CD4-positive, CD25-positive, alpha-beta regulatory T cell (primary cell): Measurements from ENCODE around the gene FNDC11. TPM values are rescaled to one million over a fixed set of nuclear protein-coding genes. Genes with fewer than 3 reads are reported as not detected.
"Not testable (repeated sequence)": the region's sequence is repeated elsewhere in the genome, so short reads cannot be mapped to it uniquely, and the experiment has no call there.

Experiments used
- ATAC-seq, 2 donors: fragments of 150-1000 bp; cut with Tn5 transposase; one replicate each; pipeline ENCODE4 v1.10.0; 2021; ENCODE audit warnings: low read depth in 2 of 2, moderate number of reproducible peaks in 2 of 2, moderate library complexity in 1 of 2
- DNase-seq, 3 donors: peaks; one replicate each; pipeline versions ENCODE4 v3.0.0 to v3.0.0-alpha.2; 2012 to 2022; ENCODE audit warnings: mixed read lengths in 1 of 3
- H3K27ac ChIP-seq: one replicate; pipeline ENCODE4 v1.7.0; 2013; ENCODE audit warnings: mild to moderate bottlenecking, low read length; ENCODE audit not compliant: insufficient read depth, poor library complexity, severe bottlenecking
- H3K27me3 ChIP-seq: one replicate; pipeline ENCODE4 v1.7.0; 2013; ENCODE audit warnings: low read length; ENCODE audit not compliant: control insufficient read depth, insufficient read depth
- H3K36me3 ChIP-seq: one replicate; pipeline ENCODE4 v1.7.0; 2013; ENCODE audit warnings: mild to moderate bottlenecking, low read length, moderate library complexity; ENCODE audit not compliant: control insufficient read depth, insufficient read depth
- H3K4me1 ChIP-seq: 2 replicates; pipeline ENCODE4 v1.7.0; 2013; ENCODE audit warnings: mild to moderate bottlenecking, low read length; ENCODE audit not compliant: insufficient read depth, control insufficient read depth, poor library complexity, severe bottlenecking
- H3K4me3 ChIP-seq: one replicate; pipeline ENCODE4 v1.7.0; 2013; ENCODE audit warnings: low read depth, mild to moderate bottlenecking, low read length, moderate library complexity
- H3K9me3 ChIP-seq, 2 experiments: 1 replicate in 1 of 2; 2 replicates in 1 of 2; pipeline ENCODE4 v1.7.0; 2013; ENCODE audit warnings: low read length in 2 of 2, mild to moderate bottlenecking in 1 of 2, moderate library complexity in 1 of 2; ENCODE audit not compliant: control insufficient read depth in 2 of 2
- H3K27ac Mint-ChIP-seq, 3 donors: one replicate each; pipeline ENCODE4 v1.8.0; 2020 to 2022; ENCODE audit warnings: mild to moderate bottlenecking in 3 of 3, mixed read lengths in 3 of 3, moderate library complexity in 2 of 3
- H3K27me3 Mint-ChIP-seq: one replicate; pipeline ENCODE4 v1.8.0; 2022; ENCODE audit warnings: mild to moderate bottlenecking, mixed read lengths
- H3K36me3 Mint-ChIP-seq: one replicate; pipeline ENCODE4 v1.8.0; 2020; ENCODE audit warnings: mixed read lengths
- H3K4me1 Mint-ChIP-seq, 4 donors: one replicate each; pipeline ENCODE4 v1.8.0; 2020 to 2022; ENCODE audit warnings: mixed read lengths in 4 of 4, mild to moderate bottlenecking in 1 of 4
- H3K4me3 Mint-ChIP-seq, 4 donors: one replicate each; pipeline ENCODE4 v1.8.0; 2020 to 2022; ENCODE audit warnings: mild to moderate bottlenecking in 4 of 4, mixed read lengths in 4 of 4, moderate library complexity in 3 of 4
- H3K9me3 Mint-ChIP-seq, 7 donors: one replicate each; pipeline ENCODE4 v1.8.0; 2020 to 2022; ENCODE audit warnings: mixed read lengths in 7 of 7, mild to moderate bottlenecking in 3 of 7, moderate library complexity in 2 of 7
- polyA plus RNA-seq, 4 donors: library from polyadenylated mRNA; unstranded; fragments of 300-500 nt; fragmentation: Illumina TruSeq; gene quantifications; one replicate each; pipeline ENCODE4 v1.2.3, GENCODE V29; 2021
- total RNA-seq: library from RNA; stranded (reverse); gene quantifications from one replicate; pipeline ENCODE4 v1.2.3, GENCODE V29; 2022

FNDC11 gene
- total and polyA plus RNA-seq, 5 donors from 2014 or later = 0.07 to 1.5 (median 0.18) TPM

DNA sequence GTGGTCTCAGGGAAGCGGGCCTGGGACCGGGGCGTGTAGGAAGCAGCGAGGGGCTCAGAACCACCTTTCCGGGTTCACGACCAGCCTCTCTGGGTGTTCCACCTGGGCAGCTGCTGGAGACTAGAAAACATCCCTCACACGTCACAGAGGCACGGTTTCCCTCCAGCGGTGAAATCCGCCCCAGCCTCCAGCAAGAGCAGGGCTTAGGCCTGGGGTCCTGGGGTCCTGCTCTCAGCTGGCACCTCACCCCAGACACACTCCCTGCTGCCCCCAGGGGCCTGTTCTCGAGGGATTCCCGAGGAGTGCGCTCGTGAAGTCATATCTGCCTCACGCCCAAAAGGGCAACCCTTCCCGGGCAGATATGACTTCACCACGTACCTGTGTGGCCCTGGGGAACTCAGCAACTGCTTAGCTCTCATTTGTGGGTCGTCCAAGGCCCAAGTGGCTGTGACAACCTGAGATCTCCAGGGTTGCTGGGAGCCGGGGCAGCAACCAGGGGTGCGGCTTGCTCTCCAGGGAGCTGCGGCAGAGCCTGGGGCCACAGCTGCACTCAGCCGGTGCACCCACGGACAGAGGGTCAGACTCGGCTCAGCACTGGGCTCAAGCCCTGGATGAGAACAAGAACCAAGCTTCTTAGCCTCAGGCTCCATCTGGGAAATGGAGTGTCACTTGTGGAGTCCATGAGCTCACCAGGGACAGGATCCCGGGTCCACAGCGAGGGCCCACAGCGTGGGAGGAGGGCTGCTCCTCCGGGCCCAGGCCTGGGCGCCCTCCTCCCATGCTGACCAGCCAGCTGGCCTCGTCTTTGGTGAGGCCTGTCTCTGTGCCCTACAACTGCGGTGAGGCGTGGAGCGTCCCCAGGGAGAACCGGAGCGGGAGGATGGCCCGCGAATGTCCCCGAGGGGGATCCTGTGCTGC is 661 bp downstream of the FNDC11 start:
- no peak for DNase-seq
- ATAC-seq = no peak
- H3K4me1 ChIP-seq = peaks cover 28% of the 10 kb centered on the region
- peak overlapping the region; percentile 81 for H3K27ac ChIP-seq
- H3K9me3 ChIP-seq = no peaks in the 10 kb centered on the region
- Mint-ChIP-seq H3K27me3 (peaks cover 8% of the 10 kb centered on the region), H3K4me3 (peak overlapping the region; percentile 69 to 80 (median 71)), H3K36me3 (no peaks in the 10 kb centered on the region), H3K4me1 (peaks cover 0 to 28% (median 7%) of the 10 kb centered on the region in 4 donors), H3K27ac (peak overlapping the region in 2 of 3 donors; percentile 47 to 76), H3K9me3 (peaks cover 0 to 1% (median 0%) of the 10 kb centered on the region in 7 donors)
- no peaks in the 10 kb centered on the region for H3K27me3 ChIP-seq
- H3K36me3 ChIP-seq = no peaks in the 10 kb centered on the region
- no peak overlapping the region for H3K4me3 ChIP-seq

DNA sequence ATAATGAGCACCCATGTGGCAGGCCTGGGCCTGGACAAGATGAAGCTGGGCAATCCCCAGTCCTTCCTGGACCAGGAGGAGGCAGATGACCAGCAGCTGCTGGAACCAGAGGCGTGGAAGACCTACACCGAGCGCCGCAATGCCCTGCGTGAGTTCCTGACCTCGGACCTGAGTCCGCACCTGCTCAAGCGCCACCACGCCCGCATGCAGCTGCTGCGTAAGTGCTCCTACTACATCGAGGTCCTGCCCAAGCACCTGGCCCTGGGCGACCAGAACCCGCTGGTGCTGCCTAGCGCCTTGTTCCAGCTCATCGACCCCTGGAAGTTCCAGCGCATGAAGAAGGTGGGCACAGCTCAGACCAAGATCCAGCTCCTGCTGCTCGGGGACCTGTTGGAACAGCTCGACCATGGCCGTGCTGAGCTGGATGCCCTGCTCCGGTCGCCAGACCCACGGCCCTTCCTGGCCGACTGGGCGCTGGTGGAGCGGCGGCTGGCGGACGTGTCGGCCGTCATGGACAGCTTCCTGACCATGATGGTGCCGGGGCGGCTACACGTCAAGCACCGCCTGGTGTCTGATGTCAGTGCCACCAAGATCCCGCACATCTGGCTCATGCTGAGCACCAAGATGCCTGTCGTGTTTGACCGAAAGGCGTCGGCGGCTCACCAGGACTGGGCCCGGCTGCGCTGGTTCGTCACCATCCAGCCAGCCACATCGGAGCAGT is 1.9 kb downstream of the FNDC11 start:
- H3K36me3 ChIP-seq = peaks cover 8% of the 10 kb centered on the region
- peaks cover 3% of the 10 kb centered on the region for H3K36me3 Mint-ChIP-seq
- H3K4me3 Mint-ChIP-seq = peak overlapping the region in 2 of 4 donors; percentile 10 to 75
- H3K27me3 ChIP-seq = no peaks in the 10 kb centered on the region
- DNase-seq = no peak
- H3K27me3 Mint-ChIP-seq = no peaks in the 10 kb centered on the region
- no peak overlapping the region for H3K4me3 ChIP-seq
- no peak overlapping the region for H3K27ac Mint-ChIP-seq
- H3K9me3 Mint-ChIP-seq = peaks cover 0 to 1% (median 0%) of the 10 kb centered on the region in 7 donors
- peaks cover 28% of the 10 kb centered on the region for H3K4me1 ChIP-seq
- no peak for ATAC-seq
- H3K9me3 ChIP-seq = no peaks in the 10 kb centered on the region
- H3K27ac ChIP-seq = no peak overlapping the region
- peaks cover 0 to 27% (median 7%) of the 10 kb centered on the region in 4 donors for H3K4me1 Mint-ChIP-seq

DNA sequence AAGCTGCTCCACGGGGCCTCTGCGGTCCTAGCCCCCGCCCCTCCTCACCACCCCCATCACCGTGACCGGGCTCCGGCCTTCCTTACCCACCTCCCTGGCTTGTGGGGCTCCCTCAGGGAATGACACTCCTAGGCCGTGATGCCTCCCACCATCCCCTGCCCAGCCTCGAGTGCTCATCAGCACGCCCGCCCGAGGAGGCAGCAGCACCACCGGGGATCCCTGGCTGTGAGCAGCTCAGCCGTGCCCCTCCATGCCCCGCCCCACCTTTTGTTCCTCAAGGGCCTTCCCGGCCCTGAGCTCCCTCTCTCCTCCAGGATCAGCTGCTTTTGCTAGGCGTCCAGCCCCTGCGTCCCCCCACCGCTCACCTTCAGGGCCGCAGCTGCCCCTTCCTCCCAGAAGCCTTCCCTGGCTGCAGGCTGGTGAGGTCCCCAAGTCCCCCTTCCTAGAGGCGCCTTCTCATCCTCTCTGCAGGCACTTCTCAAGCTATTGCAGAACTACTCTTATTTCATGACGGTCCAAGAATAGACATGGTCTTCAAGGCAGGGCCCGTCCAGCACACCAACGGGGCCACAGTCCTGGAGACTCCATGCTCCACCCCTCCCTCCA is 3.0 kb downstream of the FNDC11 start:
- Histone ChIP-seq H3K27me3 (no peaks in the 10 kb centered on the region), H3K4me3 (no peak overlapping the region), H3K27ac (no peak overlapping the region), H3K9me3 (no peaks in the 10 kb centered on the region), H3K4me1 (peaks cover 27% of the 10 kb centered on the region), H3K36me3 (peaks cover 14% of the 10 kb centered on the region)
- ATAC-seq (no peak), DNase-seq (no peak)
- Mint-ChIP-seq H3K4me3 (peak overlapping the region in 2 of 4 donors; percentile 75 to 88), H3K9me3 (peaks cover 0 to 1% (median 0%) of the 10 kb centered on the region in 7 donors), H3K27me3 (no peaks in the 10 kb centered on the region), H3K36me3 (peaks cover 3% of the 10 kb centered on the region), H3K4me1 (peaks cover 0 to 22% (median 7%) of the 10 kb centered on the region in 4 donors), H3K27ac (no peak overlapping the region)

DNA sequence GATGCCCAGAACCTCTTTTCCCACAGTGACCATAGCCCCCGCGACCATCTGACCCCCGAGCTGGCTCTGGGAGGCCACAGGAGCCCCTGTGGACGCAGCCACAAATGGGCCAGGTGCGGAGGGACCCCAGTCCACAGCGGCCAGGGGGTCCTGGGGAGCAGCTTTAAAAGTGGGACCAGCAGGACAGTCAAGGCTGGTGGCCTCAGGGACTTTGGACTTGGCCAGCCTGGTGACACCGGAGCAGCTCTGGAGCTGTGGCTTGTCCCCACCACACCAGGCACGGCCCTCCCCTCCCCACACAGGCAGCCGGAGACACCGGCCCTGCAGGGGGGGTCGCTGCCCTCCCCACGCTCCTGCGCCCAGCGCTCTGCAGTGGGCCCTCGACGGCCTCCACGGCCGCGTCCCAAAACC is 3.5 kb downstream of the FNDC11 start:
- Histone ChIP-seq H3K36me3 (peaks cover 15% of the 10 kb centered on the region), H3K4me3 (no peak overlapping the region), H3K9me3 (no peaks in the 10 kb centered on the region), H3K27ac (no peak overlapping the region), H3K4me1 (peaks cover 22% of the 10 kb centered on the region), H3K27me3 (no peaks in the 10 kb centered on the region)
- Mint-ChIP-seq H3K27ac (no peak overlapping the region), H3K36me3 (peaks cover 3% of the 10 kb centered on the region), H3K4me3 (peak overlapping the region in 2 of 4 donors; percentile 53 to 88), H3K27me3 (no peaks in the 10 kb centered on the region), H3K4me1 (peaks cover 0 to 17% (median 6%) of the 10 kb centered on the region in 4 donors), H3K9me3 (peaks cover 0 to under 1% (median 0%) of the 10 kb centered on the region in 7 donors)
- ATAC-seq = no peak
- DNase-seq = no peak

DNA sequence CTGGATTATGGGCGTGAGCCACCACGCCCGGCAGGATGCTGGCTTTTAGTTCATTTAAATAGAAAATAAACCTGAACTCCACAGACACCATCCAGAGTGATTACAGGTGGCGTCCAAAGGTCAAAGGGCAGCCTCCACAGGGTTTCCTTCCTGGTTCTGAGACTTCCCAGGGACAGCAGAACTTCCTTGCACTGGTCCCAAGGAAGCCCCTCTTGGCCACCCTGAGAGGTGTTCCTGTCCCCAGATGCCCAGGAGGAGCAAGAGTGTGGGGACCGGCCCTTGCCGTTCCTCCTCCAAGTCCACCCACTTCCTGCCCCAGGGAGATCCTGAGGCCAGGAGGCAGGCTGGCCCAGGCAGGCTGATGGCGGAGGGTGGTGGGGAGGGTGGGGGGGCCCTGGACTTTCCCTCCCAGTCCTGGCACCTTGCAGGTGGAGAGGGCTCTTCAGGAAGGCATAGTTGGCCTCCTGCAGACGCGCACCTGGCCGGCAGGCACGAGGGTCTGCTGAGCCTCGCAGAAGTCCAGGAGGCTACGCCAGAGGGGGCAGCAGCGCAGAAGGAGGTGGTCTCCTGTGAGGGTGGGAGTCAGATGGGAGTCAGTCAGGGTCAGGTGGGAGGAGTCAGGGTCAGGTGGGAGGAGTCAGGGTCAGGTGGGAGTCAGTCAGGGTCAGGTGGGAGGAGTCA is 5.0 kb downstream of the FNDC11 start:
- Histone ChIP-seq H3K36me3 (peaks cover 20% of the 10 kb centered on the region), H3K4me3 (no peak overlapping the region), H3K9me3 (no peaks in the 10 kb centered on the region), H3K27ac (no peak overlapping the region), H3K27me3 (no peaks in the 10 kb centered on the region), H3K4me1 (peaks cover 8% of the 10 kb centered on the region)
- H3K9me3 Mint-ChIP-seq = no peaks in the 10 kb centered on the region
- peaks cover 3% of the 10 kb centered on the region for H3K36me3 Mint-ChIP-seq
- H3K4me3 Mint-ChIP-seq = no peak overlapping the region
- no peak for ATAC-seq
- H3K27me3 Mint-ChIP-seq = no peaks in the 10 kb centered on the region
- H3K4me1 Mint-ChIP-seq = peaks cover 0 to 9% (median 0%) of the 10 kb centered on the region in 4 donors
- no peak for DNase-seq
- no peak overlapping the region for H3K27ac Mint-ChIP-seq

DNA sequence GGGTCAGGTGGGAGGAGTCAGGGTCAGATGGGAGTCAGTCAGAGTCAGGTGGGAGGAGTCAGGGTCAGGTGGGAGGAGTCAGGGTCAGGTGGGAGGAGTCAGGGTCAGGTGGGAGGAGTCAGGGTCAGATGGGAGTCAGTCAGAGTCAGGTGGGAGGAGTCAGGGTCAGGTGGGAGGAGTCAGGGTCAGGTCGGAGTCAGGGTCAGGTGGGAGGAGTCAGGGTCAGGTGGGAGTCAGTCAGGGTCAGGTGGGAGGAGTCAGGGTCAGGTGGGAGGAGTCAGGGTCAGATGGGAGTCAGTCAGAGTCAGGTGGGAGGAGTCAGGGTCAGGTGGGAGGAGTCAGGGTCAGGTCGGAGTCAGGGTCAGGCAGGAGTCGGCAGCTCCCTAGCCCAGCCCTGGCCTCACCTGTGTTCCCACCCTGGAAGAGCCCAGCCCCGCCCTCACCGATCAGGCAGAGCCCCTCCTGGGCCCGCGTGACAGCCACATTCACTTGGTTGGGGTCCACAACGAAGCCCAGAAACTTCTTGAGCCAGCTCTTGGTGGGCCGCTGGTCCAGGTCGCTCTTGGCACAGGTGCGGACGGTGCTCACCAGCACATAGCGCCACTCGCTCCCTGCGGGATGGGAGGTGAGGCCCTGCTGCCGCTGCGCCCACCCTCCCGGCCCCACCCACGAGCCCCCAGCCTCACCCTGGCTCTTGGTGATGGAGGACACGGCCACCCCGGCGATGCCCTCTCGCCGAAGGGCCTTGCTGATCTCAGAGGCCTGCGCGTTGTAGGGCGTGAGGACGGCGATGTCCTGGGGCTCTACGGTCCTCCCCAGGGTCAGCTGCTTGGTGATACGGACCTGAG is 5.8 kb downstream of the FNDC11 start:
- not testable (repeated sequence) for H3K27ac ChIP-seq, H3K9me3 ChIP-seq, H3K9me3 Mint-ChIP-seq, H3K27me3 ChIP-seq, H3K4me3 Mint-ChIP-seq, H3K4me1 ChIP-seq, H3K4me3 ChIP-seq, H3K27me3 Mint-ChIP-seq, H3K36me3 Mint-ChIP-seq, ATAC-seq, H3K4me1 Mint-ChIP-seq
- peak in 1 of 3 donors; percentile 63 for DNase-seq
- H3K36me3 ChIP-seq = peaks cover 28% of the 10 kb centered on the region
- H3K27ac Mint-ChIP-seq = peak overlapping the region in 1 of 3 donors; percentile 72
